Lower lobe of right lung (tissue), 2 donors: ENCODE measurements around the gene PDZD2. TPM values are rescaled to one million over a fixed set of nuclear protein-coding genes. Genes with fewer than 3 reads are reported as not detected.

ENCODE experiments used
- ATAC-seq, 2 donors: fragments of 200-7000 bp; cut with Tn5 transposase; one replicate each; pipeline ENCODE4 v1.9.1; 2020 to 2022; ENCODE audit warnings: mild to moderate bottlenecking in 2 of 2, moderate library complexity in 2 of 2
- DNase-seq: peaks from one replicate; pipeline ENCODE4 v3.0.0-alpha.2; 2020
- H3K27ac ChIP-seq: fragments of 200-600 bp; one replicate; pipeline ENCODE4 v1.8.0; 2022
- H3K27me3 ChIP-seq: fragments of 200-600 bp; one replicate; pipeline ENCODE4 v1.8.0; 2022; ENCODE audit warnings: low read depth
- H3K36me3 ChIP-seq: fragments of 200-600 bp; one replicate; pipeline ENCODE4 v1.8.0; 2022; ENCODE audit warnings: mild to moderate bottlenecking
- H3K4me1 ChIP-seq: fragments of 200-600 bp; one replicate; pipeline ENCODE4 v1.8.0; 2022
- H3K4me3 ChIP-seq: fragments of 200-600 bp; one replicate; pipeline ENCODE4 v1.8.0; 2022; ENCODE audit warnings: mild to moderate bottlenecking
- H3K9me3 ChIP-seq: fragments of 200-600 bp; one replicate; pipeline ENCODE4 v1.8.0; 2022
- intact Hi-C: fragments of 100-400 bp; cut with DNase I; formaldehyde crosslinking; loops from one replicate; pipeline ENCODE4 v1.11.0; 2022
- total RNA-seq: library from RNA; stranded (reverse); fragmentation: NEBNext Ultra II Directional; extraction: Animal tissue kit (Norgen Biotek cat#: 25700); gene quantifications from one replicate; pipeline ENCODE4 v1.2.1, GENCODE V29; 2021
- TF ChIP-seq, protein P1 (sequence below): fragments of 200-600 bp; IDR thresholded peaks from one replicate; pipeline ENCODE4 v1.8.0; 2022; ENCODE audit warnings: antibody characterized with exemption, mild to moderate bottlenecking
- donor health status: DM: no; HTN: yes; CAD: no; lungs with severe emphysema.

Gene PDZD2
- total RNA-seq, 1 donor from 2014 or later, result 67.8 TPM

DNA sequence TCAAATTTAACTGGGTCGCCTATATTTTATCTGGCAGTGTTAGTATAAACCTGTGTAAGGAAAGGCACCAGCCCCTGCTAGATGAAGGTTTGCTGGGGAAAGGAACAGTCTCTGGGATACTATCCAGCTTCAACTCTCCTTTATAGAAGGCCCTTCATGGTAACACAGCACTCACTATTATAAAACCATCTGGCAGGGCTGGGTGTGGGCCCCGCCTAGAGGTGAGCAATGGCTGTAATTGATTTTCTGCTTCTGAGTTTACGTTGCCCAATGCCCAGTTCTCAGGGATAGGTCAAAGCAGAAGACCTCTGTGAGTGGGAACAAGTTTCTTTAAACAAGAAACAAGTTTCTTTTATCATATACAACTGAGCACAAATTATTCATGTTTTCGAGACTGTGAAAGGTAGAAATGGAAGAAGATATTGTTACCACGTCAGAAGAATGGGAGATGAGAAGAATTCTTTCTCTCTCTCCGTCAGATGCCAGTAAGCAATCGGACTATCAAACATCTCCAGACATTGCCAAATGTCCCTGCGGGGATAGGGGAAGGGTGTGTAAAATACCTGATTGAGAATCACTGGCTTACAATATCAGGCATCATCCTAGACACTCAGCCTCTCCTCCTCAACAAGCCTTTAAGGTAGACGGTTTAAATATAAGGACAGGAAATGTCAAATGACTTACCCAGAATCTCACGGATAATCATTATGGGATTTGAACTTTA lies 205.9 kb downstream of the PDZD2 start:
- no peak overlapping the region for H3K27ac ChIP-seq
- H3K27me3 ChIP-seq, result no peaks in the 10 kb centered on the region
- H3K9me3 ChIP-seq, result no peaks in the 10 kb centered on the region
- H3K4me3 ChIP-seq, result no peak overlapping the region
- TF ChIP-seq, protein P1, sequence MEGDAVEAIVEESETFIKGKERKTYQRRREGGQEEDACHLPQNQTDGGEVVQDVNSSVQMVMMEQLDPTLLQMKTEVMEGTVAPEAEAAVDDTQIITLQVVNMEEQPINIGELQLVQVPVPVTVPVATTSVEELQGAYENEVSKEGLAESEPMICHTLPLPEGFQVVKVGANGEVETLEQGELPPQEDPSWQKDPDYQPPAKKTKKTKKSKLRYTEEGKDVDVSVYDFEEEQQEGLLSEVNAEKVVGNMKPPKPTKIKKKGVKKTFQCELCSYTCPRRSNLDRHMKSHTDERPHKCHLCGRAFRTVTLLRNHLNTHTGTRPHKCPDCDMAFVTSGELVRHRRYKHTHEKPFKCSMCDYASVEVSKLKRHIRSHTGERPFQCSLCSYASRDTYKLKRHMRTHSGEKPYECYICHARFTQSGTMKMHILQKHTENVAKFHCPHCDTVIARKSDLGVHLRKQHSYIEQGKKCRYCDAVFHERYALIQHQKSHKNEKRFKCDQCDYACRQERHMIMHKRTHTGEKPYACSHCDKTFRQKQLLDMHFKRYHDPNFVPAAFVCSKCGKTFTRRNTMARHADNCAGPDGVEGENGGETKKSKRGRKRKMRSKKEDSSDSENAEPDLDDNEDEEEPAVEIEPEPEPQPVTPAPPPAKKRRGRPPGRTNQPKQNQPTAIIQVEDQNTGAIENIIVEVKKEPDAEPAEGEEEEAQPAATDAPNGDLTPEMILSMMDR, result no peak
- no peaks in the 10 kb centered on the region for H3K36me3 ChIP-seq
- ATAC-seq (no peak), DNase-seq (no peak)
- intact Hi-C loops, result no loop called here
- no peaks in the 10 kb centered on the region for H3K4me1 ChIP-seq

DNA sequence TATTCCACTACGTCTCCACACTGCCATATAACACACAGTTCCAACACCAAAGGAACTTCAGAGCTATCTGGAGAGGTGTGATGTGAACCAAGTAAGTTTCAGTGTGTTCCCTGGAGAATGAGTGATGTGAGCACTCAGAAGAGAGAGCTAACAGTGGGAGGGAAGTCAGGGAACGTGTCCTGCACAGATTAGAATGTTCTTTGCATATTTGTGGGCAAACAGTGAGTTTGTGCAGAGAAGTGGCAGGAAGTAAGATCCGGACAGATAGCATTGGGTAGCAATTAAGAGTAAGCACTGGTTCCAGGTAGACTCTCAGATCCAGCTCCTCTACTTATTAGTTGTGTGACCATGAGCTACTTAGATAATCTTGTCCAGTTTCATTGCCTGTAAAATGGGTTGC lies 206.4 kb downstream of the PDZD2 start:
- Histone ChIP-seq H3K27me3 (no peaks in the 10 kb centered on the region), H3K36me3 (no peaks in the 10 kb centered on the region), H3K9me3 (no peaks in the 10 kb centered on the region), H3K27ac (no peak overlapping the region), H3K4me3 (no peak overlapping the region), H3K4me1 (no peaks in the 10 kb centered on the region)
- intact Hi-C loops, result no loop called here
- DNase-seq (no peak), ATAC-seq (no peak)
- TF ChIP-seq, protein P1, result no peak

DNA sequence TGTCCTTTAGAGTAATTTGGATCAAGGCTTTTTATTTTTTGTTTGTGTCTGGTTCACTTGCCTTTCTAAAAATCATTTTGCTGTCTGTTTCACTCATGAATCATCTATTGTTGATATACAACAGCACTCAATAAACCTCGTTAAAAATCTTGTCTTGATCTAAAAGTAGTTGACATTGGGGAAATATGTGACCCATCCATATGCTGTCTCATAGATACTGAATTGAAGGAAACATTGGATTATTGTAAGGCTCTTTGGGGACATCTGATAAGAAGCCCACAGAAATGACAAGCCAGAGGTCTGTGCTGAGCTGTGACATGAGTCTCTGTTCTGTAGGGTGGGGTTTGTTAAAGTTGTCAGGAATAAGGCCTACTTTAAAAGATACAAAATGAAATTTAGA lies 208.0 kb downstream of the PDZD2 start:
- intact Hi-C loops, result no loop called here
- Histone ChIP-seq H3K4me1 (no peaks in the 10 kb centered on the region), H3K27ac (no peak overlapping the region), H3K36me3 (no peaks in the 10 kb centered on the region), H3K27me3 (no peaks in the 10 kb centered on the region), H3K4me3 (no peak overlapping the region), H3K9me3 (no peaks in the 10 kb centered on the region)
- ATAC-seq (no peak), DNase-seq (no peak)
- TF ChIP-seq, protein P1, result no peak

DNA sequence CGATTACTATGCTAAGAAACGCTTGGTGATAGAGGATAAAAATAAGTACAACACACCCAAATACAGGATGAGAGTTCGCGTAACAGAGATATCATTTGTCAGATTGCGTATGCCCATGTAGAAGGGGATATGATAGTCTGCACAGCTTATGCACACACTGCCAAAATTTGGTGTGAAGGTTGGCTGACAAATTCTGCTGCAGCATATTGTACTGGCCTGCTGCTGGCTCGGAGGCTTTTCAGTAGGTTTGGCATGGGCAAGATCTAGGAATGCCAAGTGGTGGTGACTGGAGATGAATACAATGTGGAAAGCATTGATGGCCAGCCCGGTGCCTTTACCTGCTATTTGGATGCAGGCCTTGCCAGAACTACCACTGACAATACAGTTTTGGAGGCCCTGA lies 208.4 kb downstream of the PDZD2 start:
- intact Hi-C loops, result no loop called here
- ATAC-seq (no peak), DNase-seq (no peak)
- TF ChIP-seq, protein P1, result no peak
- H3K4me3 ChIP-seq, result no peak overlapping the region
- no peaks in the 10 kb centered on the region for H3K36me3 ChIP-seq
- no peaks in the 10 kb centered on the region for H3K27me3 ChIP-seq
- H3K4me1 ChIP-seq, result no peaks in the 10 kb centered on the region
- no peak overlapping the region for H3K27ac ChIP-seq
- H3K9me3 ChIP-seq, result no peaks in the 10 kb centered on the region

DNA sequence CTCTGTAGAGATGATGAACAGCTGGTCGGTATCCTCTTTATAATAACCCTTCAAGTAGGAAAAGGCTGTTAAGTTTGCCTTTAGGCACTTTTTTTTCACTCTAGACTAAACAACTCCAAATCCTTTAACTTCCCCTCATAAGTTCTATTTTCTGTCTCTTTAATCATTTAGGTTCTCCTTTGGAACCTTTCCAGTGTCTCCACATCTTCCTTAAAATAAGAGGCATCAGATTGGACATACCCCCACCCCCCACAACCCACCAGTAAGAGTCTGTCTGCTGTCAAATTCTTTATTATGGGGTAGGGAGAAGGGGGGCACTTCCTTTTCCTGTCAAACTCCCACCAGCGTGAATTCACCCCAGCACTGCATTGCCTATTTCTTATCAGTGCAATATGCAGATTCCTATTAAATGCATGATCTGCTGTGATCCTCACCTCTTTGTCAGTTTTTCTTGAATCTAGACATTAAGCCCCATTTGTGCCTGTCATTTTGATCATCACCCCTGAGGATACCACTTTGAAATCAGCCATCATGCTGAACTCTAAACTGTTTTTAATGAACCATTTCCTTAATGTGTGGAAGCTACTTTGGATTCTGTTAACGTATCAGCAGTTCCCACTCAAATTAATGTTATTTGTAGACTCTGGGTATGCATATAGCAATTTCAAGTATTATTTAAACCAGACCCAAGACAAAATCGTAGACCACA lies 212.2 kb downstream of the PDZD2 start:
- TF ChIP-seq, protein P1, result no peak
- no peak overlapping the region for H3K4me3 ChIP-seq
- DNase-seq (no peak), ATAC-seq (no peak)
- intact Hi-C loops, result no loop called here
- H3K27ac ChIP-seq, result no peak overlapping the region
- H3K4me1 ChIP-seq, result peaks cover 28% of the 10 kb centered on the region
- H3K9me3 ChIP-seq, result no peaks in the 10 kb centered on the region
- no peaks in the 10 kb centered on the region for H3K27me3 ChIP-seq
- no peaks in the 10 kb centered on the region for H3K36me3 ChIP-seq
